ENCODE measurements around the gene RIC8A. TPM values are rescaled to one million over a fixed set of nuclear protein-coding genes. Genes with fewer than 3 reads are reported as not detected.

Gene RIC8A
- total RNA-seq, 4 donors from 2014 or later: 69.0 to 118 (median 101) TPM

DNA sequence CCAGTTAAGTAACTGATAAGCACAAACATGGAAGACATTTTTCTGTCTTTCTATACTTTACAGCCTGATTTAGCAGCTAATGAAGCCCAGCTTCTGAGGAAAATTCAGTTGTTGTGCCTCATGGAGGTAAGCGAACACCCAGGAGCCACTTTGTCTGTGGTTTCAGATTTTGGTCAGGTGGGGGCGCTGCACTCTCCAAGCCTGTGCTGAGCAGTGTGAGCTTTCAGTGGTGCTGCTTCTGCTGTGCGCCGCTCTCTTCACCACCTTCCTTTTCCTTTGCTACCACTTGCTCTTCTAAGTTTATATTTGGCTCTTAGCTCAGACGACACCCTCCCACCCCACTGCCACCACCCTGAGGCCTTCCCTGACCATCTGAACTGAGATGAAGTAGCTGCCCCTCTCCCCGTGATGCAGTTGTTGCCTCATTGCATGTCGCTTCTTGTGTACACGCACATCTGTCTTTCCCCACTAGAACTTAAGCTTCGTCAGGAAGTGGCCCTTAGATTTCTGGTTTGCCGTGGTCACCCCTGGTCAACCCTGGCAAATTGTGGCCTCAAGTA lies 43.3 kb downstream of the RIC8A start:
- Histone ChIP-seq H3K36me3 (peaks cover 0 to 81% (median 45%) of the 10 kb centered on the region in 3 donors), H3K4me3 (no peak overlapping the region), H3K4me1 (peaks cover 0 to 9% (median 0%) of the 10 kb centered on the region in 4 donors), H3K27ac (no peak overlapping the region), H3K27me3 (no peaks in the 10 kb centered on the region), H3K9me3 (no peaks in the 10 kb centered on the region)
- DNase-seq (ENCODE audit: low spot score in 2 of 2): peak; percentile 52 to 70
- no peak for TF ChIP-seq POLR2A (IDR thresholded peaks at IDR 0.05)
- TF ChIP-seq EP300 (IDR thresholded peaks at IDR 0.05): peak in 1 of 2 donors; percentile 15
- TF ChIP-seq CTCF (IDR thresholded peaks at IDR 0.05): peak; percentile 48 to 70 (median 62)
- WGBS, 2 donors: 70 to 71% methylated on average over 10 of the region's 10 CpGs

DNA sequence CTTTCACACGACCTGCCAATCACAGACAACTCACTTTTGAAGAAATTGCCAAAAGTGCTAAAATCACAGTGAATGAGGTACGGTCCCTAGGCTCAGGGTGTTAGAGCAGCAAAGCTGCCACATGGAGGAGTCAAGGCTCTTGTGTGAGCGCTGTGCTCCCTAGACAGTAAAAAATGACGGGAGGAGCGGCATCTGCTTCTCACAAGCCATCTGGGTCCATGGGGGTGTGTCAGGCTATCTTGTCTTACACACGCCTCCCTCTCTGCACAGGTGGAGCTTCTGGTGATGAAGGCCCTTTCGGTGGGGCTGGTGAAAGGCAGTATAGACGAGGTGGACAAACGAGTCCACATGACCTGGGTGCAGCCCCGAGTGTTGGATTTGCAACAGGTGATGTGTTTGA lies 44.0 kb downstream of the RIC8A start:
- H3K27ac ChIP-seq: no peak overlapping the region
- H3K4me1 ChIP-seq: peaks cover 0 to 9% (median 0%) of the 10 kb centered on the region in 4 donors
- H3K27me3 ChIP-seq: no peaks in the 10 kb centered on the region
- no peak for TF ChIP-seq POLR2A (IDR thresholded peaks at IDR 0.05)
- no peak for TF ChIP-seq EP300 (IDR thresholded peaks at IDR 0.05)
- no peak for TF ChIP-seq CTCF (IDR thresholded peaks at IDR 0.05)
- peaks cover 0 to 74% (median 38%) of the 10 kb centered on the region in 3 donors for H3K36me3 ChIP-seq
- WGBS, 2 donors: 70 to 77% methylated on average over 10 of the region's 10 CpGs
- no peaks in the 10 kb centered on the region for H3K9me3 ChIP-seq
- DNase-seq (ENCODE audit: low spot score in 2 of 2): no peak
- H3K4me3 ChIP-seq: no peak overlapping the region

DNA sequence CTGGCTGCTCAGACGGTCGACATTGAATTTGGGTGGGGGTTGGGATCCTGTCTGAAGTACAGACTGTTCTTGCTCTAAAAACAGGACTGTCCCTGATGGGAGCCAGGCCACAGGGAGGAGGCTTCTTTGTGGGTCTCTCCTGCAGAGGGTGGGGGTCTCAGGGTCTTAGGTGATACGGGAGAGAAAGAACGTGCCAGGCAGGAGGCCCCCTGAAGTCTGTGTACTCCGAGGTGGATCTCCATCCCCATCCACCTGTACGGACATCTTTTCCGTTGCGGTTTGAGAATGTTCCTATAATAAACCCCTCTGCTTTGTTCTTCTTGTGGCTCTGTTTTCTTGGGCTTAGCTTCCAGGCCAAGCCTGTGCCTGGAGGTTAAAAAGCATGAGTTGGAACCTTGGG lies 45.2 kb downstream of the RIC8A start:
- Histone ChIP-seq H3K4me1 (peaks cover 0 to 9% (median 0%) of the 10 kb centered on the region in 4 donors), H3K27me3 (no peaks in the 10 kb centered on the region), H3K9me3 (no peaks in the 10 kb centered on the region), H3K27ac (no peak overlapping the region), H3K4me3 (no peak overlapping the region), H3K36me3 (peaks cover 0 to 62% (median 29%) of the 10 kb centered on the region in 3 donors)
- 83 to 85% methylated on average over 8 of the region's 8 CpGs for WGBS, 2 donors
- TF ChIP-seq EP300 (IDR thresholded peaks at IDR 0.05) (no peak), POLR2A (IDR thresholded peaks at IDR 0.05) (no peak), CTCF (IDR thresholded peaks at IDR 0.05) (no peak)
- no peak for DNase-seq (ENCODE audit: low spot score in 2 of 2)

GRCh38 chr11:253160-253885 lies 45.8 kb downstream of the RIC8A start:
- Histone ChIP-seq H3K27me3 (no peaks in the 10 kb centered on the region), H3K4me1 (peaks cover 0 to 9% (median 0%) of the 10 kb centered on the region in 4 donors), H3K4me3 (no peak overlapping the region), H3K36me3 (peaks cover 0 to 56% (median 24%) of the 10 kb centered on the region in 3 donors), H3K9me3 (no peaks in the 10 kb centered on the region), H3K27ac (no peak overlapping the region)
- no peak for TF ChIP-seq POLR2A (IDR thresholded peaks at IDR 0.05)
- TF ChIP-seq EP300 (IDR thresholded peaks at IDR 0.05): no peak
- TF ChIP-seq CTCF (IDR thresholded peaks at IDR 0.05): no peak
- WGBS, 2 donors: 64 to 67% methylated on average over 13 of the region's 13 CpGs
- DNase-seq (ENCODE audit: low spot score in 2 of 2): no peak

DNA sequence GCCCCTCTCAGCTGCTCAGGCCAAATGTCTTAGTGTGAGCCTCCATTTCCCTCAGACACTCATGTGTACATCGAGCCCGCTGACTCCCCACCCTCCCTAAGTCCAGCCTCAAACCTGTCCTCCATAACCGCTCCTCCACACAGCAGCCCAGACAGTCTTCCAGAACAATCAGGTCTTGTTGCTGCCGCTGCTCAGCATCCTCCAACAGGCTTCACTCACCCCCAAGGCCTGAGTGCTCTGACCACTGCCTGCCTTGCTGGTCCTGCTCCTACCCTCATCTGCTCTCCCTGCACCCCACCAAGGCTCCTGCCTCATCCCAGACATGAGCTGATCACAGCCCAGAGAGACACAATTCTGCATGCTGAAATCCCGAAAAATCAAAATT lies 46.4 kb downstream of the RIC8A start:
- TF ChIP-seq POLR2A (IDR thresholded peaks at IDR 0.05) (no peak), EP300 (IDR thresholded peaks at IDR 0.05) (no peak), CTCF (IDR thresholded peaks at IDR 0.05) (no peak)
- Histone ChIP-seq H3K27me3 (no peaks in the 10 kb centered on the region), H3K36me3 (peaks cover 0 to 50% (median 19%) of the 10 kb centered on the region in 3 donors), H3K9me3 (no peaks in the 10 kb centered on the region), H3K4me1 (peaks cover 0 to 9% (median 0%) of the 10 kb centered on the region in 4 donors), H3K4me3 (no peak overlapping the region), H3K27ac (no peak overlapping the region)
- no peak for DNase-seq (ENCODE audit: low spot score in 2 of 2)
- 72 to 75% methylated on average over 5 of the region's 5 CpGs for WGBS, 2 donors
